Activated B cell treated with CpG ODN at 0.5 μM for 24 hours (primary cell): ENCODE measurements around the gene NRP2. TPM values are rescaled to one million over a fixed set of nuclear protein-coding genes. Genes with fewer than 3 reads are reported as not detected.

Source experiments
- ATAC-seq: fragments of 200-7000 bp; cut with Tn5 transposase; one replicate; pipeline ENCODE4 v1.10.0; 2021; ENCODE audit warnings: low read depth, mild to moderate bottlenecking, moderate library complexity
- CTCF ChIA-PET: fragments of 350-600 bp; sonication (Branson Sonifier 250); formaldehyde crosslinking; loops from one replicate; lab custom pipeline; 2021; ENCODE audit warnings: antibody characterized with exemption; lab: Charles Lee
- POLR2A ChIA-PET: fragments of 350-600 bp; sonication (Branson Sonifier 250); formaldehyde crosslinking; loops from one replicate; lab custom pipeline; 2021; ENCODE audit warnings: antibody characterized with exemption; lab: Charles Lee
- DNase-seq: peaks from one replicate; pipeline ENCODE4 v3.0.0; 2022
- H3K27ac Mint-ChIP-seq: one replicate; pipeline ENCODE4 v1.8.0; 2020; ENCODE audit warnings: mixed read lengths
- H3K27me3 Mint-ChIP-seq: one replicate; pipeline ENCODE4 v1.8.0; 2021; ENCODE audit warnings: mixed read lengths
- H3K36me3 Mint-ChIP-seq: one replicate; pipeline ENCODE4 v1.8.0; 2021; ENCODE audit warnings: low read depth, mixed read lengths
- H3K4me1 Mint-ChIP-seq: one replicate; pipeline ENCODE4 v1.8.0; 2021; ENCODE audit warnings: mixed read lengths
- H3K4me3 Mint-ChIP-seq: one replicate; pipeline ENCODE4 v1.8.0; 2020; ENCODE audit warnings: mild to moderate bottlenecking, mixed read lengths
- H3K9me3 Mint-ChIP-seq: one replicate; pipeline ENCODE4 v1.8.0; 2020; ENCODE audit warnings: mixed read lengths
- intact Hi-C: fragments of 100-400 bp; cut with micrococcal nuclease; formaldehyde crosslinking; loops from one replicate; pipeline ENCODE4 v1.15.1; 2024
- total RNA-seq: library from RNA; stranded (reverse); gene quantifications from 2 replicates; pipeline ENCODE4 v1.2.3, GENCODE V29; 2022
- TF ChIP-seq, protein P1 (sequence below): fragments of 200-600 bp; IDR thresholded peaks from one replicate; pipeline ENCODE4 v1.8.0; 2022; ENCODE audit warnings: antibody characterized with exemption, mild to moderate bottlenecking

The NRP2 gene
- total RNA-seq, 1 donor from 2014 or later = 10.2 TPM

DNA sequence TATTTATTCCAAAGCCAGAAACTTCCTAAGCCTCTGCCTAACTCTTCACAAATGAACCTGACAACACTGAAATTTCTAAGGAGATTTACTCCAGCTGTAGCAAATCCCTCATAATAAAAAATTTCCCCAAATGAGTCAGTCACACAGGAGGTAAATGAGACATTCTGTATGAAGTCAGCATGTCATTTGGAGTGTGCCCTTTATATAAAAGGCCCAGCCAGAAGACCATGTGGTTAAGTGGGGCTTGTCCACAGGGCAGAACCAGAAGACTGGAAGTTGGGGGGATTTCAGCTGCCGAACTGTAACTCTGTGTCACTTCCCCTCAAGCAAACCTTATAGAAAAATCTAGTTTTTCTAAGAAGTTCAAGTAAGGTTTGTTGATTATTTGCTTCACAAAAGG lies 30.2 kb downstream of the NRP2 start:
- Mint-ChIP-seq H3K27me3 (no peaks in the 10 kb centered on the region), H3K9me3 (no peaks in the 10 kb centered on the region), H3K27ac (peak overlapping the region; percentile 74), H3K4me3 (peak overlapping the region; percentile 28), H3K4me1 (peaks cover 76% of the 10 kb centered on the region), H3K36me3 (no peaks in the 10 kb centered on the region)
- CTCF ChIA-PET = interaction anchor here (1.5 kb wide), 1 partner anchor 37 kb away, joined by 5 read pairs; no protein-coding TSS in a partner anchor
- DNase-seq (no peak), ATAC-seq (peak; percentile 56)
- intact Hi-C loops = loop anchor here (10.0 kb wide), 1 partner anchor 1812 kb away; the partner anchor contains the start of gene CREB1
- POLR2A ChIA-PET = interaction anchor here (0.6 to 3.9 kb wide), 8 partner anchors 9 to 1844 kb away, joined by 3 to 21 read pairs (median 4); partner anchors contain the start of genes INO80D and NRP2
- TF ChIP-seq, protein P1, sequence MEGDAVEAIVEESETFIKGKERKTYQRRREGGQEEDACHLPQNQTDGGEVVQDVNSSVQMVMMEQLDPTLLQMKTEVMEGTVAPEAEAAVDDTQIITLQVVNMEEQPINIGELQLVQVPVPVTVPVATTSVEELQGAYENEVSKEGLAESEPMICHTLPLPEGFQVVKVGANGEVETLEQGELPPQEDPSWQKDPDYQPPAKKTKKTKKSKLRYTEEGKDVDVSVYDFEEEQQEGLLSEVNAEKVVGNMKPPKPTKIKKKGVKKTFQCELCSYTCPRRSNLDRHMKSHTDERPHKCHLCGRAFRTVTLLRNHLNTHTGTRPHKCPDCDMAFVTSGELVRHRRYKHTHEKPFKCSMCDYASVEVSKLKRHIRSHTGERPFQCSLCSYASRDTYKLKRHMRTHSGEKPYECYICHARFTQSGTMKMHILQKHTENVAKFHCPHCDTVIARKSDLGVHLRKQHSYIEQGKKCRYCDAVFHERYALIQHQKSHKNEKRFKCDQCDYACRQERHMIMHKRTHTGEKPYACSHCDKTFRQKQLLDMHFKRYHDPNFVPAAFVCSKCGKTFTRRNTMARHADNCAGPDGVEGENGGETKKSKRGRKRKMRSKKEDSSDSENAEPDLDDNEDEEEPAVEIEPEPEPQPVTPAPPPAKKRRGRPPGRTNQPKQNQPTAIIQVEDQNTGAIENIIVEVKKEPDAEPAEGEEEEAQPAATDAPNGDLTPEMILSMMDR = no peak

- CTCF ChIA-PET = interaction anchor here (1.5 kb wide), 1 partner anchor 37 kb away, joined by 5 read pairs; no protein-coding TSS in a partner anchor
- TF ChIP-seq, protein P1 = no peak
- POLR2A ChIA-PET = interaction anchor here (0.6 to 3.9 kb wide), 8 partner anchors 8 to 1845 kb away, joined by 3 to 21 read pairs (median 4); partner anchors contain the start of genes INO80D and NRP2
- Mint-ChIP-seq H3K9me3 (no peaks in the 10 kb centered on the region), H3K4me1 (peaks cover 72% of the 10 kb centered on the region), H3K4me3 (no peak overlapping the region), H3K27ac (peak overlapping the region; percentile 74), H3K36me3 (no peaks in the 10 kb centered on the region), H3K27me3 (no peaks in the 10 kb centered on the region)
- no peak for ATAC-seq
- DNase-seq = no peak
- intact Hi-C loops = loop anchor here (10.0 kb wide), 1 partner anchor 1812 kb away; the partner anchor contains the start of gene CREB1
Observed at GRCh38 chr2:205713086-205713485, 30.8 kb downstream of the NRP2 start.

GRCh38 chr2:205714058-205714776 lies 31.9 kb downstream of the NRP2 start:
- ATAC-seq (peak; percentile 81), DNase-seq (no peak)
- Mint-ChIP-seq H3K27me3 (no peaks in the 10 kb centered on the region), H3K9me3 (no peaks in the 10 kb centered on the region), H3K4me1 (peaks cover 61% of the 10 kb centered on the region), H3K4me3 (peak overlapping the region; percentile 37), H3K36me3 (no peaks in the 10 kb centered on the region), H3K27ac (peak overlapping the region; percentile 74)
- POLR2A ChIA-PET = interaction anchor here (0.6 to 3.9 kb wide), 3 partner anchors 10 to 31 kb away, joined by 4 to 21 read pairs (median 8); partner anchors contain the start of gene NRP2
- TF ChIP-seq, protein P1 = no peak
- intact Hi-C loops = loop anchor here (1.0 to 10.0 kb wide), 2 partner anchors 14 to 1811 kb away; partner anchors contain the start of gene CREB1
- CTCF ChIA-PET = no interaction called here

- ATAC-seq (no peak), DNase-seq (no peak)
- Mint-ChIP-seq H3K9me3 (no peaks in the 10 kb centered on the region), H3K4me3 (peak overlapping the region; percentile 16), H3K36me3 (no peaks in the 10 kb centered on the region), H3K4me1 (peaks cover 56% of the 10 kb centered on the region), H3K27me3 (no peaks in the 10 kb centered on the region), H3K27ac (peak overlapping the region; percentile 74)
- ChIA-PET CTCF (no interaction called here), POLR2A (interaction anchor here (0.6 to 3.9 kb wide), 4 partner anchors 8 to 32 kb away, joined by 4 to 21 read pairs (median 6); partner anchors contain the start of gene NRP2)
- TF ChIP-seq, protein P1 = no peak
- intact Hi-C loops = loop anchor here (1.0 to 10.0 kb wide), 2 partner anchors 15 to 1810 kb away; partner anchors contain the start of gene CREB1
Observed at GRCh38 chr2:205714789-205715720, 32.8 kb downstream of the NRP2 start.
